ENCODE data around the gene TPRA1. TPM values are rescaled to one million over a fixed set of nuclear protein-coding genes. Genes with fewer than 3 reads are reported as not detected.
A peak's percentile ranks its signal among the peaks of the same experiment; 100 is the strongest.

TPRA1 gene
- total RNA-seq, 1 experiment from 2014 or later, result 20.0 TPM

DNA sequence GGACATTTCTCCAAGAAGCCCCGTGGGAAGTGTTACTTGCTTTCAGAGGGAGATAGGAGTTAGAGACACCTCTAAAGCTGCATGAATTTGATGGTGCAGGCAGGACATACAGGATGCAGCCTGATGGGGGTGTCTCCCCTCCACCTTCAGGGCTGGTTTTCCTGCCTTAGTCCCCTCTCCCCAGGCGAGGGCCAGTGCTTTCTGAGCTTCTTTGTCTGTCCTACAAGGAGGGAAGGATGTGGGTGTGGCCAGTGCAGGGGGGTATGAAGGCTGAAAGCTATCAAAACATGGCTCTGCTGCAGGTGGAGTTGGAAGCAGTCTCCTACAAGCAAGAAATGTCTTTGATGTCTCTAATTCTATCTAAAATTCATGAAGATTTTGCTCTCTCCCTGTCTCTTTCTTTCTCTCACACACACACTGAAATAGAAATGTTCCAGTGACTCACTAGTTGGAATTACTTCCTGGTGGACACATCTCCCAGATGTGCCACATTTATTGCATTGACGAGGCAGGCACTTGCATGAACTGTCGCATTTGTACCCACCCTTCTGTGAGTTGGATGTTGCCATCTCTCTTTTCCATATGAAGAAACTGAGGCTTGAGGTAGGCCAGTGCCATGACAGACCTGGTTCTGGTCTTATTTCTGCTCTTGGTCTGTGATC lies 24.5 kb upstream of the TPRA1 start:
- Histone ChIP-seq H2BK15ac (ENCODE audit: low read depth, low read length) (no peak overlapping the region), H2BK5ac (ENCODE audit: insufficient read length, low read length) (no peak overlapping the region), H4K8ac (replicated peaks; ENCODE audit: insufficient read length, low read depth, low read length) (no peak overlapping the region), H3K9ac (ENCODE audit: extremely low read depth, insufficient read length, low read length) (no peak overlapping the region), H3K79me1 (ENCODE audit: insufficient read depth, low read depth, low read length, poor library complexity, severe bottlenecking) (peaks cover 5% of the 10 kb centered on the region), H4K91ac (ENCODE audit: insufficient read length, low read depth, low read length) (no peak overlapping the region), H3K27me3 (ENCODE audit: insufficient read depth, low read length) (no peaks in the 10 kb centered on the region), H4K5ac (ENCODE audit: insufficient read length, low read depth, low read length) (no peak overlapping the region), H3K9me3 (ENCODE audit: control insufficient read depth, low read depth, low read length) (no peaks in the 10 kb centered on the region), H3K27ac (ENCODE audit: insufficient read length, low read depth, low read length) (no peak overlapping the region), H2AK5ac (ENCODE audit: insufficient read length, low read length) (no peak overlapping the region), H3K56ac (ENCODE audit: insufficient read length, low read depth, low read length) (no peak overlapping the region), H4K20me1 (ENCODE audit: control insufficient read depth, insufficient read depth, insufficient read length) (no peaks in the 10 kb centered on the region), H3K79me2 (ENCODE audit: insufficient read depth, low read length) (no peaks in the 10 kb centered on the region), H2BK20ac (ENCODE audit: low read depth, low read length, poor library complexity, severe bottlenecking) (no peak overlapping the region), H3K14ac (ENCODE audit: insufficient read depth, low read length) (no peak overlapping the region; the same call in 1 of the 2 replicates), H3K18ac (ENCODE audit: insufficient read length, low read depth, low read length) (no peak overlapping the region), H3K4ac (ENCODE audit: low read depth, low read length) (no peak overlapping the region), H2BK120ac (ENCODE audit: low read depth, low read length, poor library complexity, severe bottlenecking) (no peak overlapping the region), H2BK12ac (ENCODE audit: insufficient read length, low read depth, low read length) (no peak overlapping the region), H3T11ph (ENCODE audit: low read length) (no peak overlapping the region), H3K23ac (ENCODE audit: insufficient read length, low read depth, low read length) (no peak overlapping the region), H3K4me2 (ENCODE audit: insufficient read depth, insufficient read length, low read length) (no peak overlapping the region), H3K4me1 (ENCODE audit: insufficient read depth, low read length) (no peaks in the 10 kb centered on the region), H2AFZ (ENCODE audit: low read length) (no peak overlapping the region), H3K23me2 (ENCODE audit: insufficient read length, low read depth, low read length, poor library complexity, severe bottlenecking) (no peaks in the 10 kb centered on the region)
- H3K9me3 Mint-ChIP-seq, result no peaks in the 10 kb centered on the region
- TF ChIP-seq, protein P1, sequence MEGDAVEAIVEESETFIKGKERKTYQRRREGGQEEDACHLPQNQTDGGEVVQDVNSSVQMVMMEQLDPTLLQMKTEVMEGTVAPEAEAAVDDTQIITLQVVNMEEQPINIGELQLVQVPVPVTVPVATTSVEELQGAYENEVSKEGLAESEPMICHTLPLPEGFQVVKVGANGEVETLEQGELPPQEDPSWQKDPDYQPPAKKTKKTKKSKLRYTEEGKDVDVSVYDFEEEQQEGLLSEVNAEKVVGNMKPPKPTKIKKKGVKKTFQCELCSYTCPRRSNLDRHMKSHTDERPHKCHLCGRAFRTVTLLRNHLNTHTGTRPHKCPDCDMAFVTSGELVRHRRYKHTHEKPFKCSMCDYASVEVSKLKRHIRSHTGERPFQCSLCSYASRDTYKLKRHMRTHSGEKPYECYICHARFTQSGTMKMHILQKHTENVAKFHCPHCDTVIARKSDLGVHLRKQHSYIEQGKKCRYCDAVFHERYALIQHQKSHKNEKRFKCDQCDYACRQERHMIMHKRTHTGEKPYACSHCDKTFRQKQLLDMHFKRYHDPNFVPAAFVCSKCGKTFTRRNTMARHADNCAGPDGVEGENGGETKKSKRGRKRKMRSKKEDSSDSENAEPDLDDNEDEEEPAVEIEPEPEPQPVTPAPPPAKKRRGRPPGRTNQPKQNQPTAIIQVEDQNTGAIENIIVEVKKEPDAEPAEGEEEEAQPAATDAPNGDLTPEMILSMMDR (conservative IDR thresholded peaks at IDR 0.05), result no peak
- no peaks in the 10 kb centered on the region for H3K27me3 Mint-ChIP-seq (ENCODE audit: low read depth)
- DNase-seq, result no peak
- no CpG with 5 or more reads among the region's 4 CpGs for WGBS (ENCODE audit: extremely low coverage, insufficient read length, low lambda C conversion rate)
- 0 out of 4 replicates have a peak, but pooled peaks cover 2 to 5% of the 10 kb centered on the region in 2 experiments for H3K4me1 Mint-ChIP-seq
- H3K4me3 Mint-ChIP-seq, result no peak overlapping the region
- peaks cover 76 to 95% (median 95%) of the 10 kb centered on the region in 3 experiments; a peak in 6 of 7 replicates for H3K36me3 Mint-ChIP-seq (ENCODE audit: insufficient read depth in 1 of 3, low read depth in 3 of 3)
- H3K27ac Mint-ChIP-seq, result peak overlapping the region in 1 of 3 experiments; percentile 85; a peak in 1 of 7 replicates

Data from H9 (cell line).